ENCODE data around the gene PCDH9.

DNA sequence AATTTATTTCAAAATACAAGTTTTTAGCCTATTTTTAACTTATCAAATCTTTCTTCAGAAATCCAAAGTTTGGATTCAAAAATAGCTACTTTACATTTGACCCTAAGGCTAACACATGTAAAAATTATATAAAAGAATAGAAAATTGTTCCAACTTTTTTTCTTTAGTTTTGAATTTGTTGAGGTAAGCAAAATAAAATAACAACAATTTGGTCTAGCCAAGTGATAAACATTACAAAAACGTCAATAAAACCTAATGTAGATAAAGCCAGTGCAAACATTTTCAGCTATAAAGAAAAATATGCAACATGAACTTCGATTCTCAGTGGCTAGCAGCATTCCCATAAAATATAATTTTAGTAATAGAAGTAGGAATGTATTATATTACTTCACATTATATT lies 400.3 kb downstream of the PCDH9 start:
- TF ChIP-seq POLR2AphosphoS5 (IDR thresholded peaks at IDR 0.05; ENCODE audit: low read depth, low read length), result no peak
- TF ChIP-seq, protein P1, sequence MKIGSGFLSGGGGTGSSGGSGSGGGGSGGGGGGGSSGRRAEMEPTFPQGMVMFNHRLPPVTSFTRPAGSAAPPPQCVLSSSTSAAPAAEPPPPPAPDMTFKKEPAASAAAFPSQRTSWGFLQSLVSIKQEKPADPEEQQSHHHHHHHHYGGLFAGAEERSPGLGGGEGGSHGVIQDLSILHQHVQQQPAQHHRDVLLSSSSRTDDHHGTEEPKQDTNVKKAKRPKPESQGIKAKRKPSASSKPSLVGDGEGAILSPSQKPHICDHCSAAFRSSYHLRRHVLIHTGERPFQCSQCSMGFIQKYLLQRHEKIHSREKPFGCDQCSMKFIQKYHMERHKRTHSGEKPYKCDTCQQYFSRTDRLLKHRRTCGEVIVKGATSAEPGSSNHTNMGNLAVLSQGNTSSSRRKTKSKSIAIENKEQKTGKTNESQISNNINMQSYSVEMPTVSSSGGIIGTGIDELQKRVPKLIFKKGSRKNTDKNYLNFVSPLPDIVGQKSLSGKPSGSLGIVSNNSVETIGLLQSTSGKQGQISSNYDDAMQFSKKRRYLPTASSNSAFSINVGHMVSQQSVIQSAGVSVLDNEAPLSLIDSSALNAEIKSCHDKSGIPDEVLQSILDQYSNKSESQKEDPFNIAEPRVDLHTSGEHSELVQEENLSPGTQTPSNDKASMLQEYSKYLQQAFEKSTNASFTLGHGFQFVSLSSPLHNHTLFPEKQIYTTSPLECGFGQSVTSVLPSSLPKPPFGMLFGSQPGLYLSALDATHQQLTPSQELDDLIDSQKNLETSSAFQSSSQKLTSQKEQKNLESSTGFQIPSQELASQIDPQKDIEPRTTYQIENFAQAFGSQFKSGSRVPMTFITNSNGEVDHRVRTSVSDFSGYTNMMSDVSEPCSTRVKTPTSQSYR (CRISPR knock-in tag; IDR thresholded peaks at IDR 0.05; ENCODE audit: borderline replicate concordance), result no peak
- TF ChIP-seq, protein P2, sequence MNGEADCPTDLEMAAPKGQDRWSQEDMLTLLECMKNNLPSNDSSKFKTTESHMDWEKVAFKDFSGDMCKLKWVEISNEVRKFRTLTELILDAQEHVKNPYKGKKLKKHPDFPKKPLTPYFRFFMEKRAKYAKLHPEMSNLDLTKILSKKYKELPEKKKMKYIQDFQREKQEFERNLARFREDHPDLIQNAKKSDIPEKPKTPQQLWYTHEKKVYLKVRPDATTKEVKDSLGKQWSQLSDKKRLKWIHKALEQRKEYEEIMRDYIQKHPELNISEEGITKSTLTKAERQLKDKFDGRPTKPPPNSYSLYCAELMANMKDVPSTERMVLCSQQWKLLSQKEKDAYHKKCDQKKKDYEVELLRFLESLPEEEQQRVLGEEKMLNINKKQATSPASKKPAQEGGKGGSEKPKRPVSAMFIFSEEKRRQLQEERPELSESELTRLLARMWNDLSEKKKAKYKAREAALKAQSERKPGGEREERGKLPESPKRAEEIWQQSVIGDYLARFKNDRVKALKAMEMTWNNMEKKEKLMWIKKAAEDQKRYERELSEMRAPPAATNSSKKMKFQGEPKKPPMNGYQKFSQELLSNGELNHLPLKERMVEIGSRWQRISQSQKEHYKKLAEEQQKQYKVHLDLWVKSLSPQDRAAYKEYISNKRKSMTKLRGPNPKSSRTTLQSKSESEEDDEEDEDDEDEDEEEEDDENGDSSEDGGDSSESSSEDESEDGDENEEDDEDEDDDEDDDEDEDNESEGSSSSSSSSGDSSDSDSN (CRISPR knock-in tag; IDR thresholded peaks at IDR 0.05), result no peak
- TF ChIP-seq TAF15 (IDR thresholded peaks at IDR 0.05; ENCODE audit: low read depth, low read length, poor library complexity, severe bottlenecking), result no peak
- TF ChIP-seq POLR2A (IDR thresholded peaks at IDR 0.05; ENCODE audit: insufficient read depth in 1 of 2, low read depth in 2 of 2, low read length in 2 of 2), result no peak
- TF ChIP-seq NFE2L2 (IDR thresholded peaks at IDR 0.05; ENCODE audit: low read length), result no peak
